Mucosa of rectum (tissue), 2 donors: ENCODE results near the gene RBM18.

Experiments used
- H3K27ac ChIP-seq, 2 donors: one replicate each; pipeline ENCODE4 v1.7.0; 2013; ENCODE audit warnings: inconsistent platforms in 2 of 2, low read depth in 2 of 2, low read length in 2 of 2
- H3K27me3 ChIP-seq, 2 donors: one replicate each; pipeline ENCODE4 v1.7.0; 2013; ENCODE audit warnings: low read length in 2 of 2; ENCODE audit not compliant: control insufficient read depth in 2 of 2, insufficient read depth in 2 of 2
- H3K36me3 ChIP-seq, 2 donors: one replicate each; pipeline ENCODE4 v1.7.0; 2013; ENCODE audit warnings: low read length in 2 of 2; ENCODE audit not compliant: control insufficient read depth in 2 of 2, insufficient read depth in 2 of 2
- H3K4me1 ChIP-seq, 2 donors: one replicate each; pipeline ENCODE4 v1.7.0; 2013; ENCODE audit warnings: low read length in 2 of 2, mild to moderate bottlenecking in 1 of 2; ENCODE audit not compliant: control insufficient read depth in 2 of 2, insufficient read depth in 2 of 2
- H3K4me3 ChIP-seq, 2 donors: one replicate each; pipeline ENCODE4 v1.7.0; 2013; ENCODE audit warnings: low read length in 2 of 2
- H3K9ac ChIP-seq, 2 donors: one replicate each; pipeline ENCODE4 v1.7.0; 2013; ENCODE audit warnings: low read length in 2 of 2, low read depth in 1 of 2, mild to moderate bottlenecking in 1 of 2
- H3K9me3 ChIP-seq, 2 donors: one replicate each; pipeline ENCODE4 v1.7.0; 2013; ENCODE audit warnings: low read length in 2 of 2; ENCODE audit not compliant: control insufficient read depth in 2 of 2
- donor health status: healthy.
- donor health status: Normal muscosa, but diverticular disease.

Gene RBM18, protein sequence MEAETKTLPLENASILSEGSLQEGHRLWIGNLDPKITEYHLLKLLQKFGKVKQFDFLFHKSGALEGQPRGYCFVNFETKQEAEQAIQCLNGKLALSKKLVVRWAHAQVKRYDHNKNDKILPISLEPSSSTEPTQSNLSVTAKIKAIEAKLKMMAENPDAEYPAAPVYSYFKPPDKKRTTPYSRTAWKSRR

DNA sequence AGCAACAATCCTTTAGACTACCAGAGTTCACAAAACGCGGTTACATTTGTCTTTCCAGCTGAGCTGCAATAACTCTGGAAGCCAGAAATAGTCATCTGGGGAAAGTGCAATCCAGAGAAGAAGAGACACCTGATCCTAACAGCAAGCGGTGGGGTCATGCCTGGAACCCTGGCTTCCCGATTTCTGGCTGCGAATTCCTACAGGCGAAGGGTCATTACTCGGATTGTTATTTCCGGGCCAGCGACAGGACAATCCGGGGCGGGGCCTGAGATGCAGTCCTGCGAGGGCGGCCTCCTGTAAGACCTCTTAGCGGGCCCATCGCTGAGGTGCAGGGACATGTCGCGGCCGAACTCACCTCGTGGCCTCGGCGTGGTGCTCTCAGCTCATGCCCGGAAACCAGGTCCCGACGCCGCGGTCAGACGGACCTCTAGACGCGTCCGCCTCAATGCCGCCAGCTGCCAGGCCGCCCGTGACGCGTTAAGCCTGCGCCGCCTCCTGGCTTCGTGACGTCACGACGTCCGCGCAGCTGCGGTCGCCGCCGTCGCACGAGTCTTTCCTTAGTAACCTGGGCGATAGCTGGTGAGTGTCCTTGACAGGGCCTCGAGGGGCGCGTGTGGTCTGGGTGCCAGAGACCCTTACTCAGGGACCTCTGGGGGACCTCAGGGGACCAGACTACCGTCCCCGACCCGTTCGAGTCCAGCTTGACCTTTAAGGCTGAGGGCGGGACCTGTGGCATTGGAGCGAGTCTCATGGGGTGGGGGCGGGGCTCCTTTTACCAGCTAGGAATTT, at the start of gene RBM18, which contains the start of gene MRRF:
Gene RBM18 (minus strand): TSS at position 481 of the 789 bp plus-strand sequence. CDS start 3,348 bp downstream, outside the sequence.
Gene MRRF (plus strand): TSS at position 523 of the 789 bp plus-strand sequence. CDS start 6,010 bp downstream, outside the sequence.
- peak within 1 kb of the TSS; percentile 91 to 98 for H3K4me3 ChIP-seq
- peaks cover 20 to 26% of the 10 kb centered on the region in 2 donors for H3K4me1 ChIP-seq
- peaks cover 13% of the 10 kb centered on the region in 2 donors for H3K36me3 ChIP-seq
- no peaks in the 10 kb centered on the region for H3K9me3 ChIP-seq
- peak within 1 kb of the TSS; percentile 89 to 96 for H3K9ac ChIP-seq
- peak within 1 kb of the TSS; percentile 96 to 97 for H3K27ac ChIP-seq
- H3K27me3 ChIP-seq, result no peaks in the 10 kb centered on the region

- Histone ChIP-seq H3K4me1 (no peaks in the 10 kb centered on the region), H3K27me3 (no peaks in the 10 kb centered on the region), H3K9ac (no peak overlapping the region), H3K36me3 (peaks cover 32 to 40% of the 10 kb centered on the region in 2 donors), H3K27ac (no peak overlapping the region), H3K9me3 (no peaks in the 10 kb centered on the region), H3K4me3 (no peak overlapping the region)
These were observed 49.5 kb upstream of the RBM18 start for GRCh38 chr9:122314165-122314564.

DNA sequence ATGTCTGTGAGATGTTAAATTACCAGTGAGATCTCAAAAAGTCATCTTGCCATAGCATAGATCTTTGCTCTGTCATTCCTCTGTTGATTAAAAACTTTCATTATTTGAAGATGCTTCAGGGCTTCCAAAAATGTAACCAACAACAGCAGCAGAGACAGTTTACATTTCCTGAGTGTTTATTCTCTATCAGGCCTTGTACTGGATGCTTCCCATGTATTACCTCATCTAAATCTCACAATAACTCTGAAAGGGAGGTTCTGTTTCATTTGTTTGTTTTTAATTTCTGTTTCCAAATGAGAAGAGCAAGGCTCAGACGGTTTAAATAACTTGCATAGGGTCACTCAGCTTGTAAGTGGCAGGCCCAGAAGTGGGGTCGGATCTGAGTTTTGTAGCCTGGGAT, 45.2 kb upstream of the RBM18 start:
- Histone ChIP-seq H3K9ac (no peak overlapping the region), H3K4me1 (no peaks in the 10 kb centered on the region), H3K27me3 (no peaks in the 10 kb centered on the region), H3K9me3 (no peaks in the 10 kb centered on the region), H3K27ac (no peak overlapping the region), H3K36me3 (peaks cover 36 to 50% of the 10 kb centered on the region in 2 donors), H3K4me3 (no peak overlapping the region)

DNA sequence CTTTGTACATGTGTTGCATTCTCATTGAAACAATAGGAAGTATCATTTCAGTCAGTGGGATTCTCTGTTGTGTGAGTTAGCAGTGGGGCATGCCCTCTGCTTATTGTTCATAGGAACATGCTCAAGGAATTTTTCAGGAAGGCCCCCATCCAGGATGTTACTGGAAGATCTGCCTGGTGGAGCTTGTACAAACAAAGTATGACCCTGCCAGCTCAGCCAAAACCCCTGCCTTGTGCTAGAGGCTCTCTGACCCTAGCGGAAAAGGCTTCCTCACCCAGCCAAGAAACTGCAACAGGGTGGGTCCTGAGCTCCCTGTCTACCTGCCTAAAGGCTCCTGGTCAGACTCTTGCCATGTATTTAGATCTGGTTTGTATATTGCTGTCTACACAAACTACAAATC, 43.3 kb upstream of the RBM18 start:
- no peak overlapping the region for H3K9ac ChIP-seq
- H3K27me3 ChIP-seq, result no peaks in the 10 kb centered on the region
- no peaks in the 10 kb centered on the region for H3K9me3 ChIP-seq
- no peak overlapping the region for H3K27ac ChIP-seq
- H3K4me3 ChIP-seq, result no peak overlapping the region
- no peaks in the 10 kb centered on the region for H3K4me1 ChIP-seq
- H3K36me3 ChIP-seq, result peaks cover 27 to 40% of the 10 kb centered on the region in 2 donors

GRCh38 chr9:122307061-122307460, 42.4 kb upstream of the RBM18 start:
- no peak overlapping the region for H3K9ac ChIP-seq
- H3K9me3 ChIP-seq, result no peaks in the 10 kb centered on the region
- H3K36me3 ChIP-seq, result peaks cover 25 to 37% of the 10 kb centered on the region in 2 donors
- H3K27ac ChIP-seq, result no peak overlapping the region
- H3K27me3 ChIP-seq, result no peaks in the 10 kb centered on the region
- no peaks in the 10 kb centered on the region for H3K4me1 ChIP-seq
- no peak overlapping the region for H3K4me3 ChIP-seq

DNA sequence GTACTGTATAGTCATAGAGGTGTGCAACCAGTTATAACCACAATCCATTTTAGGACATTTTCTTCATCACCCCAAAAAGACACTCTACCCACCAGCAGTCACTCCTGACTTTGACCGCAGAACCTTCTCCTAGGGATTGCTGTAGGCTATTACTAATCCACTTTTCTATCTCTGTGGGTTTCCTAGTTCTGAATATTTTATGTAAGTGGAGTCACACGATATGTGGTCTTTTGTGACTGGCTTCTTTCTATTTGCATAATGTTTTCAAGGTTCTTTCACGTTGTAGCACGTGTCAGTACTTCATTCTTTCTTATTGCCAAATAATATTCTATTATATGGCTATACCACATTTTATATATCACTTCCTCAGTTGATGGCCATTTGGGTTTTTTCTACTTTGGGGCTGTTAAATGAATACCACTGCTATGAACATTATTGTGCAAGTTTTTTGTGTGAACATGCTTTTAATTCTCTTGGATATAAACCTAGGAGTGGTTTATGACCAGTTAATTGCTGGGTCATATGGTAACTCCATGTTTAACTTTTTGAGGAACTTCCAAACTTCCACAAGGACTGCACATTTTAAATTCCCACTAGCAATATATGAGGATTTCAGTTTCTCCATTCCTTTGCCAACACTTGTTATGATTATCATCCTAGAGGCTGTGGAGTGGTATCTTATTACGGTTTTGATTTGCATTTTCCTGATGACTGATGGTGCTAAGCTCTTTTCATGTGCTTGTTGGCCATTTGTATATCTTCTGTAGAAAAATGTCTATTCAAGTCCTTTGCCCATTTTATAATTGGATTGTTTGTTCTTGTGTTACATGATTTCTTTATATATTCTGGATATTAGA, 37.8 kb upstream of the RBM18 start:
- Histone ChIP-seq H3K27me3 (no peaks in the 10 kb centered on the region), H3K36me3 (peaks cover 34 to 37% of the 10 kb centered on the region in 2 donors), H3K4me1 (no peaks in the 10 kb centered on the region)

DNA sequence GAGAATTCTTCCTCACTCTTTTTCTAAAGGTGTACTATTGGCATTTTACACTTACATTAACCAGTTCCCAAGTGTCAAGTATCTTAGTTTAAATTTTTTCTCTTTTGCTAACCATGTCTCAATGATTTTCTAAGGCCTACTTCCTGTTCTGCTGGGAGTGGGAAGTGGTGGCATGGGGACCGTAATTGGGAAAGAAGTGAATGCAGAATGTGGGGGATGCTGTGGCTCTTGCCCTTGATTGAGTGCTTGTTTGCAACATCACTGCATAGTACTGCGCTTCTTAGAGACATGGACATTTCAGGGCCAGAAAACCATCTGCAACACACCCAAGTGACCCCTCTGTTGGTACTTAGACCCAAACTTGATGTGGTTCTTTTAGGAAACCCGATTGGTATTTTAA, 32.9 kb upstream of the RBM18 start:
- H3K27ac ChIP-seq, result no peak overlapping the region
- no peaks in the 10 kb centered on the region for H3K9me3 ChIP-seq
- H3K4me3 ChIP-seq, result no peak overlapping the region
- no peaks in the 10 kb centered on the region for H3K27me3 ChIP-seq
- H3K36me3 ChIP-seq, result peaks cover 44 to 50% of the 10 kb centered on the region in 2 donors
- no peak overlapping the region for H3K9ac ChIP-seq
- H3K4me1 ChIP-seq, result no peaks in the 10 kb centered on the region

More for the DNA sequence above, 37.8 kb upstream of the RBM18 start:
- H3K9ac ChIP-seq, result no peak overlapping the region
- no peak overlapping the region for H3K27ac ChIP-seq
- H3K9me3 ChIP-seq, result no peaks in the 10 kb centered on the region
- H3K4me3 ChIP-seq, result no peak overlapping the region

DNA sequence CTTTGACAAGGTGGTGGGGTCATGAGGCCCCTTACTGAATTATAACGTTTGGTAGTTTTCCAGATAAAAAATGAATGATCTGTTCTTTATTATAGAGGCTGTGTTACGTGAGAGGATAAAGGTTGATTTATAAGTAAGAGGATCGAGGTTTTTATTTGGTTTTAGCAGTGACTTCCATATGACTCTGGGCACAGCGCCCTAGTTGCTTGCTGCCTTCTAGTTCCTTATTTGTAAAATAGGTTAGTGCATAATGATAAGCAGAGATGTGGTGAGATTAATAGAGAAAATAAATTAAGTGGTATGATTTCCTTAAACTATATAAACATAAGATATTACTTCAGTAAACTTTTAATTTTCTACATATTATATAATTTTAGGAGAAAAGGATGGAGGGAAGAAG, 29.9 kb upstream of the RBM18 start:
- H3K27ac ChIP-seq, result no peak overlapping the region
- H3K9me3 ChIP-seq, result no peaks in the 10 kb centered on the region
- no peak overlapping the region for H3K9ac ChIP-seq
- no peaks in the 10 kb centered on the region for H3K27me3 ChIP-seq
- H3K4me3 ChIP-seq, result no peak overlapping the region
- H3K4me1 ChIP-seq, result no peaks in the 10 kb centered on the region
- peaks cover 52 to 63% of the 10 kb centered on the region in 2 donors for H3K36me3 ChIP-seq

DNA sequence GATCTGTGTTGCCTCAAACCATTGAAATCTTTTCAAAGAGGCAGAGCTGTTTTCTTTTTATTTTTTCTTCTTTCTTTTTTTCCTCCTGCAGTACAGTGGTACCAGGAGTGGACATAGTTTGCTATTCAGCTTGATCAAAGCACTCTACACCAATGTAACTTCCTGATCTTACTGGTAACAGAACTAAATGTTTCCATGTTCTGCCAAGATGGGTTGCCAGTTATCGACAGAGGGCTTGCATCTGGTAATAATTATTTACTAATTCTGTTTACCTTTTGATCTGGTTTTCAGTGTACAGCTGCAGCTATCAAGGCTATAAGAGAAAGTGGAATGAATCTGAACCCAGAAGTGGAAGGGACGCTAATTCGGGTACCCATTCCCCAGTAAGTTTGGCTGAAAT, 26.8 kb upstream of the RBM18 start:
- Histone ChIP-seq H3K36me3 (peaks cover 63 to 76% of the 10 kb centered on the region in 2 donors), H3K9me3 (no peaks in the 10 kb centered on the region), H3K4me3 (no peak overlapping the region), H3K27ac (no peak overlapping the region), H3K4me1 (no peaks in the 10 kb centered on the region), H3K9ac (no peak overlapping the region), H3K27me3 (no peaks in the 10 kb centered on the region)
